ENCODE results near the gene MAPKAPK3. TPM values are rescaled to one million over a fixed set of nuclear protein-coding genes. Genes with fewer than 3 reads are reported as not detected.

The MAPKAPK3 gene
- total RNA-seq, 6 donors from 2014 or later = 30.2 to 102 (median 70.1) TPM

DNA sequence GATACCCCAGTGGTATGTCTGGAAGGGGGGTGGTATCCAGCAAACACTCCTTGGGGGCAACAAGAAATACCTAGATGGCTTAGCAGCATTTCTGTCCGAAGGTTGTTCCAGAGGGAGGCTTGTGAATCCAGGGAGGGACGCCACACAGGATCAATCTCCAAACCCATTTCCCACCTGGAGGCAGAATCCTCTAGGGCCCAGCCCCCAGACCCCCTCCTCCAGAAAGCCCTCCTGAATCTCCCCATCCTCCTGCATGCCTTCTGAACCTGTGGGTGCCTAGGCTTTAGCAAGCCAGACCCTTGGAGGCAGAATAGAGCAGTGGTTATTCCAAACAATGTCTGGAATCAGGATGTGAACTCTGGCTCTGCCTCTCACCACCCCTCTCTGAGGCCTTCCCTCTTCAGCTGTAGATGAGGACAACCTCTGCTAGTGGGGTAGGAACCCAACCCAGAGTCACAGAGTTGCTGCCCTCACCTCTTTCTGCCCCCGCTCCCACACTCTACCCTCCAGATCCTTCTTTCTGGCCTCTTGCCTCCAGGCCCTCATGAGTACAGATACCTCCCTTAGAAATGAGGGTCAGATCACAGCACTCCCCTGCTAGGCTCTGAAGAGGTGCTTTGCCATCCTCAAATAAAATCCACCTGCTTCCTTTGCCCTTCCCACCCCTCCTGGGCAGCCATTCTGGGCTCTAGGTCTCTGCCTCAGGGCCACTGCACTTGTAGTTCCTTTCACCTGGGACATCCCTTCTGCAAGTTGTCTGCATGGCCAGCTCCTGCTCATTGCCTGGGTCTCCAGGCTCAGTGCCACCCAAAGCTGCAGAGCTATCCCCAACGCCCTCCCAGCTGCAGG, 13.5 kb upstream of the MAPKAPK3 start:
- 70 to 89% methylated on average over 2 to 4 of the region's 4 CpGs for WGBS, 2 donors
- peak overlapping the region; percentile 94 to 96 (median 95) for H3K27ac ChIP-seq
- TF ChIP-seq EP300 (IDR thresholded peaks at IDR 0.05) (no peak), POLR2AphosphoS5 (IDR thresholded peaks at IDR 0.05) (no peak), POLR2A (IDR thresholded peaks at IDR 0.05) (no peak), CTCF (IDR thresholded peaks at IDR 0.05) (no peak)
- DNase-seq (no peak), ATAC-seq (ENCODE audit: low FRiP score in 2 of 2) (no peak)
- peaks cover 0 to 46% (median 23%) of the 10 kb centered on the region in 4 donors for H3K36me3 ChIP-seq
- peaks cover 78 to 95% (median 92%) of the 10 kb centered on the region in 4 donors for H3K4me1 ChIP-seq
- no peaks in the 10 kb centered on the region for H3K27me3 ChIP-seq
- no peak overlapping the region for H3K4me3 ChIP-seq
- H3K9me3 ChIP-seq = no peaks in the 10 kb centered on the region

- no peaks in the 10 kb centered on the region for H3K27me3 ChIP-seq
- no peak for TF ChIP-seq EP300 (IDR thresholded peaks at IDR 0.05)
- no peak for TF ChIP-seq POLR2A (IDR thresholded peaks at IDR 0.05)
- no peak for TF ChIP-seq POLR2AphosphoS5 (IDR thresholded peaks at IDR 0.05)
- TF ChIP-seq CTCF (IDR thresholded peaks at IDR 0.05) = no peak
- H3K4me3 ChIP-seq = no peak overlapping the region
- ATAC-seq (ENCODE audit: low FRiP score in 2 of 2) (no peak), DNase-seq (no peak)
- WGBS, 2 donors = 89 to 92% methylated on average over 5 of the region's 5 CpGs
- H3K4me1 ChIP-seq = peaks cover 77 to 100% (median 98%) of the 10 kb centered on the region in 4 donors
- H3K27ac ChIP-seq = peak overlapping the region; percentile 94 to 96 (median 95)
- H3K36me3 ChIP-seq = peaks cover 0 to 52% (median 23%) of the 10 kb centered on the region in 4 donors
- H3K9me3 ChIP-seq = no peaks in the 10 kb centered on the region
Measured at GRCh38 chr3:50604110-50604621, 12.8 kb upstream of the MAPKAPK3 start.

DNA sequence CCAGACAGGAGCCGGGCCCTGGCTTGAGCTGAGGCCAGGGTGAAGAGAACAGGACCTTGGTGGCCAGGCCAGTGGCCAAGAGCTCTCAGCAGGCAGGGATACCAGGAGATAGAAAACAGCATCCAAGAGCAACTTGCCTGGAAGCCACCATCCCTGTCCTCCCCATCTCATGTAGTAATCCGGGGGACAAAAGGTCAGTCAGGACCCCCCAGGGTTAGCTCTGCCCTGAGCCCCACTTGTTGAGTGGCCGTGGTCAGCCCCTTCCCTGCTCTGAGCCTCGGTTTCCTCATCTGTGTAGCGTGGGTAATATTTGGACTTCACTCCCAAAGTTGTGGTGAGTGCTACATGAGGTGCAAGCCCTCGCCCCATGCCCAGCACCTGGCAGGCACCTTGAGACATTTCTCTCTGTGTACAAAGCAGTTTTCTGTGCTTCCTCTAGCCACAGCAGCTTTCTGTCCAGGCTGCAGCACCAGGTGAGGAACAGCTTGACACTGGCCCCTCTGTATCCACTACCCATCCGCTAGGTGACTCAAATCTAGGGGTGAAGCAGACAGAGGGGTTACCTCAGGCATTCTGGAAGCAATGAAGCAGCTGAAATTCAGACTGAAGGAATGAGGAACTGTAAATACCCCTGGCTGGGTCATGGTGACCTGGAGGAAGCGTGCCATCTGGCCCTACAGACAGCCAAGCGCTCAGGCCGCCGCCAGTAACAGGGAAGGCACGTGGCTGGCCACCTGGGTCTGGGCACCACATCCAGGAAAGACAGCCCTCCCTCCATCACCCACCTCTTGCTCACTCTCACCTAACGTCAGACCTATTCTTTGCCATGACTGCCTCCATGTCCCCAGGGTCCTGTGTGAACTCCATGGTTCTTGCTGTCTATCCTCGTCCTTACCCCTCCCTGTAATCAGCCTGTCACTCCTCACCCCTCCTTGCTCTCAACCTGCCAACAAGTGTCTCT, 12.0 kb upstream of the MAPKAPK3 start:
- ATAC-seq (ENCODE audit: low FRiP score in 2 of 2) = no peak
- peak; percentile 57 to 81 for DNase-seq
- H3K27me3 ChIP-seq = no peaks in the 10 kb centered on the region
- no peak overlapping the region for H3K4me3 ChIP-seq
- H3K36me3 ChIP-seq = peaks cover 0 to 54% (median 23%) of the 10 kb centered on the region in 4 donors
- peaks cover 73 to 100% (median 99%) of the 10 kb centered on the region in 4 donors for H3K4me1 ChIP-seq
- WGBS, 2 donors = 54 to 71% methylated on average over 11 to 14 of the region's 14 CpGs
- H3K27ac ChIP-seq = peak overlapping the region; percentile 94 to 96 (median 95)
- TF ChIP-seq CTCF (IDR thresholded peaks at IDR 0.05) (no peak), POLR2A (IDR thresholded peaks at IDR 0.05) (no peak), EP300 (IDR thresholded peaks at IDR 0.05) (peak in 1 of 4 donors; percentile 39), POLR2AphosphoS5 (IDR thresholded peaks at IDR 0.05) (peak in 1 of 2 donors; percentile 40)
- no peaks in the 10 kb centered on the region for H3K9me3 ChIP-seq

DNA sequence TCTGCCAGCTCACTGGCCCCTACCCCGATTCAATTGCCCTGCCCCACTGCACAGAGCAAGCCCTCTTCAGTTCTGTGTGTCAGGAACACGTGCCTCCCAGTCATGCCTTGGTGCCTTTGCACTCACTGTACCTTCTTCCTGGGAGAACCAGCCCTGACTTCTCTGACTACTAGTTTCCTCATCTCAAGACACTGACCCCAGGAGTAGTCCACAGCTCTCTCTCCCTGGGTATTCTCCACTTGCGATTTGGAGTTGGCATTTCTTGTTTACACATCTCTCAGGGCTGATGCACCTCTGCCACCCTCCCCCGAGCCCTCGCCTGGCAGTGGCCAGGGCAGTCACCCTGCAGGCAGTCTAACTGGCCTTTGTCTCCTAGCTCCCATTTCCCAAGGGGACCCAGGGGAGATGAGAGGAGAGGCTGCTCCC, 11.0 kb upstream of the MAPKAPK3 start:
- TF ChIP-seq POLR2A (IDR thresholded peaks at IDR 0.05) (peak in 1 of 4 donors; percentile 46), POLR2AphosphoS5 (IDR thresholded peaks at IDR 0.05) (peak in 1 of 2 donors; percentile 21), EP300 (IDR thresholded peaks at IDR 0.05) (peak in 1 of 4 donors; percentile 67), CTCF (IDR thresholded peaks at IDR 0.05) (no peak)
- Histone ChIP-seq H3K4me1 (peaks cover 72 to 99% (median 98%) of the 10 kb centered on the region in 4 donors), H3K9me3 (no peaks in the 10 kb centered on the region), H3K27me3 (no peaks in the 10 kb centered on the region), H3K27ac (peak overlapping the region; percentile 94 to 96 (median 95)), H3K4me3 (peak overlapping the region in 1 of 4 donors; percentile 70), H3K36me3 (peaks cover 0 to 56% (median 23%) of the 10 kb centered on the region in 4 donors)
- no peak for ATAC-seq (ENCODE audit: low FRiP score in 2 of 2)
- DNase-seq = peak; percentile 52 to 85
- WGBS, 2 donors = 48 to 60% methylated on average over 5 of the region's 5 CpGs

All from upper lobe of left lung (tissue), 6 donors.